Erythroblast (primary cell): ENCODE data around the gene TAGLN2.

Experiments
- DNase-seq, 2 experiments: peaks; one replicate each; lab custom pipeline; 2025; lab: John Stamatoyannopoulos, UW
- GATA1 ChIP-seq: IDR thresholded peaks from 2 replicates; pipeline ENCODE4 v1.6.1; 2011; ENCODE audit warnings: low read depth, mild to moderate bottlenecking, control low read depth, low read length, moderate library complexity
- POLR2A ChIP-seq: IDR thresholded peaks from 2 replicates; pipeline ENCODE4 v1.6.1; 2011; ENCODE audit warnings: mild to moderate bottlenecking, low read length

Gene TAGLN2

DNA sequence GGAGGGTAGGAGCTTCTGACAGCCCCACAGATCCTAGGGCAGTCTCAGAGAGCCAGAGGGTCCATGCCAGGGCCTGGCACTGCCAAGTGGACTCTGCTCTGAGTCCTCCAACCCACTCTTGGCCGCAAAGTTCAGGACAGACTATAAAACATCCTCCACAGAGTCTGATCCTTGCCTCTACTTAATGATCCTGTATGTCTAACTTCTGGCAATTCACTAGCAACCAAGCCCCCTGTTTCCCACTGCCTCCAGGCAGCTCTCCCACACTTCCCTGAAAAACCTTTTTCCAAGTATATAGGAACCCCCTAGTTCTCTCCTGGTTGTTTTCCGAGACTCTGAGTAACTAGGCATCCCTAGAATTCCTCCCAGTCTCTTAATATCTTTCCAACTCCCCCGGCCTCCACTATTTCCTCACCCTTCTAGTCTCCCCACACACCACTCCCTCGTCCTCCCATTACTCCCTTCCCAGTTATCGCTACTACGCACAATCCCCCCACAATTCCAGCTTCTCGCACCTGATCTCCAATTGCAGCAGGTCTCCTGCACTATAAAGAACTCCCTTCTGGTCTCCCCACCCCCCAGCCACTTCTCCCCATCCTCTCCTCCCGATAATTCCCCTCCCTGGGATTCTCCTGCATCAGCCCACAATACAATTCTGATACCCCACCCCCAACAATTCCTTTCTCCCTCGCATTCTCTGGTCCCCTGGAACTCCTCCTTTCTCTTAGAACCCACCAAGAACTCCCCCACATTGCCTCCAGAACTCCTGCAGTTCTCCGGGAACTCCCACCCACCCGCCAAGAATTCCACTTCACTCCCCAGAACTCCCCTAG lies 19.5 kb upstream of the TAGLN2 start:
- TF ChIP-seq POLR2A (no peak), GATA1 (no peak)
- no peak for DNase-seq

DNA sequence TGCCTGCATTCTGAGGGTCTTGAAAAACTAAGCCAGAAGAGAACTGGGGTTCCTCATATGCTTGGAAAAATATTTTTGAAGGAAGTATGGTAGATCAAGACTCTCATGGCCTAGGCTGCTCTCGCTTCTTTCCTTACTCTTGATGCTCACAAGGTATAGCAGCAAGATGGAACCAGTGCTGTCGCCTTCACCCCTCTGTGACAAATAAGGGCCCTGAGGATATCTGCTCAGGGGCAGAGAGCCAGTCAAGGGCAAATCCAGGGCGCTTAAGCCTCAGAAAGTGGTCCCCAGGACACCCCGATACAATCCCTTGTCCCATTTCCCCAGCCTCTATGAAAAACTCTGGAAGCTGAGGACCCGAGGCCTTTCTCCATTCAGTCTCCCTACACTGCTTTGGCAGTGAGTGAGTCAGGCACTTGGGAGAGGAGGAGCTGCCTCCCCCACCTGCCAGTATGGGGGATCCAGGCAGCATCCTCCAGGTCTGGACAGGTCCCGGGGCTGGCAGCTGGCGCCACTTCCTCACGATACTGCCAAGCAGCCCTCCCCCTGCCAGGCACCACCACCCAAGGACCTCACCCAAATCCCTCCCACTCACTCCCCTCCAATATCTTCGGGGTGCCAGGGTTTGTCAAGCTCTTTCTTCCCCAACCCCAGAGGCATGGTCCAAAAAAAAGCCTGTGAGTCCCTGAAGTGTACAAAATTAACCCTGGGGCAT lies 18.8 kb upstream of the TAGLN2 start:
- no peak for TF ChIP-seq POLR2A
- TF ChIP-seq GATA1: no peak

DNA sequence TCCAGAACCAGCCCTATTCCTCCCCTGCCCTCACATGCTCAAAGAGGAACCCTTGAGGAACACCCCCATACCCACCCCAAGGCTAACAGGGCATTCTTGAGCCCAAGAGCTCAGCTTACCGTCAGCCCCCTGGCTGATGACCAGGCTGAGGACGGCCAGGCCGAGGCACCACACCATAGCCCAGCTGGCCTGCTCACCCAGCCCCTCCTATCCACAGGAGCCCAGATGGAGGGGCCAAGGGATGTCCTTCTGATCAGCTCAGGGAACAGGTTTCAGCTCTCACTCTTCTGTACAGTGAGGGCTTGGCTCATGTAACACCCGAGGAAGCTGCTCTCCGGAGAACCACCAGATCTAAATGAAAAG lies 18.0 kb upstream of the TAGLN2 start:
- TF ChIP-seq POLR2A (no peak), GATA1 (no peak)
- DNase-seq: no peak

More for the DNA sequence above, 18.8 kb upstream of the TAGLN2 start:
- no peak for DNase-seq

DNA sequence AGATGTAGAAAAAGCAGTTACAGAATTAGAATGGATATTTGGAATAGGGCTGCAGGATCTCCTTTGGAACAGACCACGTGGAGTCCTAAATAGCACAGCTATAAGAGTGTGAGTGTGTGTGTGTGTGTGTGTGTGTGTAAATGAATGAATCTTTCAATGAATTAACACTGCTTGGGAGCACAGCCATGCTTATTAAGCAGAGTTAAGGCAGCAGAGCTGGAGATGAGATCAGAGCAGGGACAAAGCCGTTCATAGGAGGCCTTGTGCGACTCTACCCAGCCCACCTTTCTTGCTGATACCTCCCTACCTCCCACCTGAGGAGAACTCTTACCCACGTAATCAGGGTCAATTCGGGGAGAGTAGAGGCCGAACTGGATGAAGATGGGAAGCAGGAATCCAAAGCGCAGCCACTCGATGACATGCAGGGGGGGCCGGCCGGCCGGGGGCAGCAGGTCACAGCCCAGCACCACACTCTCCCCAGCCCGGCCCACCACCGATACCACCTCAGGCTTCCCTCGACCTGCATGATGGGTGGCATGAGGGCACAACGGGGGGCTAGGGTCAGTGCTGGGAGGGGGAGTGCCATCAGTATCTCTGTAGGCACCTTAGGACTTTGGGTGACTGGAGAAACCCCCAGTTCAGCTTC lies 17.4 kb upstream of the TAGLN2 start:
- no peak for TF ChIP-seq POLR2A
- no peak for TF ChIP-seq GATA1
- no peak for DNase-seq

DNA sequence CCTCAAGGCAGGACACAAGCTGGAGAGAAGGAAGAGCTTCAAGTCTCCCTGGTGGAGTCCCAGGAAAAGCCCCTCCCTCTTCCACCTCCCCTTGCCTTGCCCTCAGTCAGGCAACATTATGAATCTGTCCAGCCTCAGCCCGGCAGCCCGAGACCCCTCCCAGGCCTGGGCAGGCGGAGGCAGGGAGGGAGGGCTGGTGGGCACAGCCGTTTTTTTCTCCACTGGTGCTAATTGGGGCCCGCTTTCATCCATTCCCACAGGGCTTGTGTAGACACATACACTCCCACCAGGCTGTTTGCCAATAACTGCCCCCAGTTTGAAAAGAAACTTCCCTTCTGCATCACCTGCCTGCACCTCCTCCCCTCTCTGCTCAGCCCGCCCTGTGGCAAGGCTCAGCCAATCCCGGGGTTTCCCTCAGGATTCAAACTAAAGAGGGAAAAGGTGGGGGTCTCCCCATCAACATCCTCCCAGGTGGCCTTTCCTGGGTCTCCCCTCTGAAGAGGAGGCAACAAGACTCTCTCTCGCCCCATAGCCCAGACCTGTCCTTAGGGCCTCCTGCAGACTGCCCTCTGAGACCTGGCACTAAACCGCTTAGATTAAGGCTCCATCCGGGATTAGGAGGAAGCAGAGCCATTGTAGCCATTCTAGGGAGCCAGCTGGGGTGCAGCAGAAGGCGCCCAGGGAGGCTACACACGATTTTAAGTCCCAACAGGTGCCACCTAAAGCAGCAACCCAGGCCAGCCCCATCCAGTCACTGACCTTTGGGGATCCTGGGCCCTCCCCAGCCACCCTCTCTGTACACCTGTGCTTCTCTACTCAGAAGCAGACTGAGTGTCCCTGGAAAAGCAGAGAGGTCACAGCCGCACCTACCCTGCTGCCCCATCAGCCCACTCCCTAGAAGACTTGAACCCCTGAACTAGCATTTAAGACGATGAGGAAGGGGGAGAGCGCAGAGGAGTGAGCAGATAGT lies 16.6 kb upstream of the TAGLN2 start:
- TF ChIP-seq GATA1 (no peak), POLR2A (no peak)
- DNase-seq: no peak

DNA sequence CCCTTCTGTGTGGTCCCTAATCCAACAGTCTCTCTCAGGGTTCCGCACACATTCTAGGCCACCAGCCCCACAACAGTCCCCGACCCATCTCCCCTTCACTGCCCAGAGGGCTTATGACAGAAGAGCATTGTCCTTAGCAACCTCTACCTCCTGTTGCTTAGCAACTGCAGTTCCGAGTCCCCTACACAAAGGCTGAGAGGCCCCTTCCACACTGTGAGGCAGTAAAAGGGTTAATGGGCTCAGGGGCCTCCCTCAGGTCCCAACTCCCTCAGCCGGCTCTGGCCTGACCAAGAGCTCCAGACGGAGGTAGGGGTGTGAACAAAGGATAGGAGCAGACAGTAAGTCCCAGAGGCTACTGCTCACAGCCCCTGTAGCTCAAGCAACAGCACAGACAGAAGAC lies 15.8 kb upstream of the TAGLN2 start:
- no peak for TF ChIP-seq GATA1
- no peak for TF ChIP-seq POLR2A
- DNase-seq: no peak

DNA sequence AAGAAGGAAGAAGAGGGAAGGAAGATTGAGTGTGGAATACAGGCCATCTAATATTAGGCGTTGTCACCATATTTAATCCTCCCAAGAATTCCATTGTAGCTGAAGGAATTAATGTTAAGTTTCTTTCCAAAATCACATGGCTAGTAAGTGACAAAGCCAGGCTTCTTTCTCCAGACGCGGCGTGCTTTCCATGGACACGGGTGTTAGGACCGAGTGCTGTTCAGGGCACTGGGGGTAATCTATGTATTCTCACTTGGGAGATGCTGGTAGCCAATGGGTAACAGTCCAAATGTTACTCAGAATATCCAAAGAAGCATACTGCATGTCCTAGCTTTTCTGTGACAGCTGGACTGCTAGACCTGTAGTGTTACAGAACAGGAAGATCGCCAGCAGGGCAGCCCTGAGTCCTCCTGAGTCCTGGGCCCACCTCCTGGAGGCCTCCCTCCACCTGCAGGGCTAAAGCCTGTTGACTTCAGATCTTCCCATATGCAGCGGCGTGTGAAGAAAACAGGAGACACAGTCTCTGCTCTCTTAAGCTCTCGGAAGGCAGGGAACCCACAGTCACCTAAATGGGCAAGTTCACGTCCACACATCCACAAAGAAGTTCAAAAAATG lies 14.8 kb upstream of the TAGLN2 start:
- DNase-seq: no peak
- TF ChIP-seq POLR2A (no peak), GATA1 (no peak)

DNA sequence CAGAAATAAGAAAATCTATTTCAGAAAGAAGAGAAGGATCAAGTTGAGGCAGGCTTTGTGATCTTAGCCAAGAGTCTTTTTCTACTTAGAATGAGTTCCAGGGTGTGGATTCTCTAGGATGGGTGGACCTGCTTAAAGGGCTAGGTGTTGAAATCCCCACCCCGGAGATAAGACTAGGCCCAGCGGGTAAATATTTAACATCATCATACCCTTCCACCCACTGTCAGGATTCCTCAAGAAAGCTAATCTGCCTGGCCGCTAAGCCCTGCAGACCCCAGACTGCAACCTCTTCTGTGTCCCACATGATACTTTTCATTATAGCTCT lies 14.3 kb upstream of the TAGLN2 start:
- DNase-seq: no peak
- TF ChIP-seq POLR2A (no peak), GATA1 (no peak)

DNA sequence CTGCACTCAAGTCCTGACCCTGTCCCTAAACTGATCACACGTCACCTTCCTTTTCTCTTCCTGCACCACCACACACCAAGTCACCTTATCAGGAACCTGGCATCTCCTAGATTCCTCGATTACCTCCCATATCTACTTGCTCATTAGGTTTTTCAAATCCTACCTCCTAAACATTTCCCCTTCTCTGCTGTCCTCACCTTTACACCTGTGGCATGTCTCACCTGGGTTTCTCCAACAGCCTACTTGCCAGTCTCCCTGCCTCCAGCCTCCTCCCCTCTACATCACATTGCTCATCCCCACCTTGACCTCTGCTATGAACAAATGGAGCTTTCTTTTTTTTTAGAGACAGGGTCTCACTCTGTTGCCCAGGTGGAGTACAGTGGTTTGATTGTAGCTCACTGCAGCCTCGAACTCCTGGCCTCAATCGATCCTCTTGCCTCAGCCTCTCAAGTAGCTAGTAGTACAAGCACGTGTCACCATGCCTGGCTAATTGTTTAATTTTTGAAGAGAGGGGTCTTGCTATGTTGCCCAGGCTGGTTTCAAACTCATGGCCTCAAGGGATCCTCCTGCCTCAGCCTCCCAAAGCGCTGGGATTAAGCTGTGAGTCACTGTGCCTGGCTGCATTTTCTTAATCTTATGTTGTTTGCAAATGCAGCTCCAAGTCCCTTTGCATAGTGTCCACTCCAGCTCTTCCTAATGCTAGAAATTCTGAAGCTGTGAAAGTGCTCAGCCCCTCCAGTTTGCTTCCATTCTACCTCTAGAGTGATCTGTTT lies 13.8 kb upstream of the TAGLN2 start:
- no peak for TF ChIP-seq GATA1
- TF ChIP-seq POLR2A: no peak

DNA sequence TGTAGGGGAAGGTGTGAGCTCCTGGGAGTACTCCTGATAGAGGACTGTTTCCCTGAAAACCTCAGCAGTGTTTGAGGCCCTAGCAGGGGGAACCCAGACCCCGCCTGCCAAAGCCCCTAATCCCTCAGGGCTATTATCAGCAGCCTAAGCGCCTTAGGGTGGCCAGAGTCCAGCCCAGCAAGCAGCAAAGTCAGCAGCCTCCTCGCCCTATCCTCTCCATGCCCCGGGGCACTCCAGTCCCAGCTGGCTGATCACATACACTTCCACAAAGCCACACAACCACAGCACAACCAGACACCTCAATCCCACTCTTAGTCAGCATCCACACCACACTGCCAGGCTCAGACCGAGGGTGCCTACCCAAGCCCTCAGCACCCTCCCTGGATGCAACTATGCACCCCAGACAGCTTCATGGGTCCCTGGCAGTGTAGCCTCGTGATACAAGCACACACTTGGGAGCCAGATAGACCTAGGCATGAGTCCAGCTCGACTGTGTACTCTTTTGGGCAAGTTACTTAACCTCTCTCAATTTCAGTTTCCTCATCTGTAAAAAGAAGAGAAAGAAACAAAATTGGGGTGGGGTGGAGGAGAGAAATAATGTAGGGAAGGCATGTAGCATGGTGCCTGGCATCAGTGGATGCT lies 13.0 kb upstream of the TAGLN2 start:
- TF ChIP-seq GATA1: no peak
- TF ChIP-seq POLR2A: no peak
- no peak for DNase-seq

More for the DNA sequence above, 13.8 kb upstream of the TAGLN2 start:
- DNase-seq: no peak

DNA sequence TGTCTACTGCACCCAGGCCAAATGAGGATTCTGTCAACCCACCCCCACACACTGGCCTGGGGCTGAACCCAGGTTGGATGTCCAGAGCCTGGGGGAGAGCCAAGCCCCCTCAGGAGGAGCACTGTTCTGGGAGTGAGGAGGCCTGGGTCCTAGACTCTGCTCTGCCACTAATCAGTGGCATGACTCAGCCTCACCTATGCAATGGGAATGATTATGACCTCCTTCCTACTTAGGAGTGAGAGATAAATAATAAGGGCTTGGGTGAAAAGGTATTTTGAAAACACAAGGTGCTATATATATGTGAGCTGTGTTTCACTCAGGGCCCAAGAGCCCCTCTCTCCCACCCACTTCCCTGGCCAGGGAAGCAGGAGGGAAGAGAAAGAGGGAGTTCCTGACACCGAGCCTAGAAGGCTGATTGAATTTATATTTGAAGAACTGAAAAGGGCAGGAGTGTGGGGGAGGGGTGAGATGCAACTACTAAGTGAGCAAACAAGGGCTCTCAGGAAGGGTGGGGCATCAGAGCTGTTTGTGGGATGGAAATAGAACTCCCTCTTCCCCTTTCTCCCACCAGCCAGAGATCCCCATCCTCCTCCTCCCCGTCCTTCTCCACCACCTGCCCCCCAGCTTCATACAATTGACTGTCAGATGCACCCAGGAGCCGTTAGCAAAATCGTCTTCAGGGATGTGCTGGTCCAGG lies 11.9 kb upstream of the TAGLN2 start:
- peak in 1 of 2 experiments; percentile 13 for DNase-seq
- no peak for TF ChIP-seq GATA1
- no peak for TF ChIP-seq POLR2A
